NCI-H128 (cell line): ENCODE data around the gene FAM219A.

Experiments used
- DNase-seq: peaks from one replicate; lab custom pipeline; 2025; ENCODE audit not compliant: unreplicated experiment; lab: John Stamatoyannopoulos, UW

FAM219A gene

GRCh38 chr9:34405719-34406118 lies 52.7 kb downstream of the FAM219A start:
- DNase-seq, result no peak

GRCh38 chr9:34403554-34404380 lies 54.6 kb downstream of the FAM219A start:
- peak; percentile 25 for DNase-seq

- DNase-seq, result no peak
Observed at GRCh38 chr9:34400686-34401602, 57.4 kb downstream of the FAM219A start.

GRCh38 chr9:34400275-34400674 lies 58.1 kb downstream of the FAM219A start:
- DNase-seq, result no peak

GRCh38 chr9:34399729-34400128 lies 58.6 kb downstream of the FAM219A start:
- no peak for DNase-seq

GRCh38 chr9:34398875-34399274 lies 59.5 kb downstream of the FAM219A start:
- no peak for DNase-seq

GRCh38 chr9:34396276-34397214 lies 61.8 kb downstream of the FAM219A start:
- no peak for DNase-seq

- DNase-seq, result no peak
Observed at GRCh38 chr9:34392511-34392910, 65.9 kb downstream of the FAM219A start.

GRCh38 chr9:34387239-34387638 lies 71.1 kb downstream of the FAM219A start:
- DNase-seq, result no peak

- no peak for DNase-seq
Observed at GRCh38 chr9:34386656-34387055, 71.7 kb downstream of the FAM219A start.

GRCh38 chr9:34385561-34386230 lies 72.7 kb downstream of the FAM219A start:
- DNase-seq, result no peak

GRCh38 chr9:34384368-34385165 lies 73.8 kb downstream of the FAM219A start:
- no peak for DNase-seq

- DNase-seq, result no peak
Observed at GRCh38 chr9:34383904-34384303, 74.5 kb downstream of the FAM219A start.

GRCh38 chr9:34382879-34383278 lies 75.5 kb downstream of the FAM219A start:
- no peak for DNase-seq

- DNase-seq, result no peak
Observed at GRCh38 chr9:34382054-34382453, 76.3 kb downstream of the FAM219A start.

GRCh38 chr9:34381323-34381722 lies 77.0 kb downstream of the FAM219A start:
- no peak for DNase-seq

- DNase-seq, result peak; percentile 36
Observed at GRCh38 chr9:34380511-34381315, 77.7 kb downstream of the FAM219A start.

- no peak for DNase-seq
Observed at GRCh38 chr9:34380034-34380510, 78.3 kb downstream of the FAM219A start.
